Measurements from ENCODE around the gene KRT5.

KRT5 gene

DNA sequence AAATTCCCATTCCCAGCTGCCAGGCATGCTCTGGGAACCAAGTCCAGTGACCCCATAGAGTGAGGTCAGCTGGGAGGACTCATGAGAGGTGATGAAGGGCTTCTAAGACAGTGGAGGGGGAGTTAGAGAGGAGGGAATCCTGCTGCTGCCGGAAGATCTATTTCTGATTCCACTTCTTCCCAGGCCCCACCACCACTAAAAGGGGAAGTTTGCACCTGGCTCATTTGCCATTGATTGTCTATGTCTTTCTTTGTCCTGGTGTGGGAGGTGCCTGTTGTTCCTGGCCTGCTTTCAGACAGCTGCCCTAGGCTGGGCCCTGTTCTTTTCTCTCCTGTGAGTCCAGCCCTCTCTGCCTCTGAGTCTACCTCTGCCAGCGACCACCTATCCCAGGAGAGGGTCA lies 24.1 kb downstream of the KRT5 start:
- Histone ChIP-seq H3K27ac (replicated peaks) (no peak overlapping the region), H3K27me3 (ENCODE audit: insufficient read depth, poor library complexity, severe bottlenecking) (peaks cover 3% of the 10 kb centered on the region)
- no peak for DNase-seq (ENCODE audit: low read depth in 1 of 2, low spot score in 1 of 2)

GRCh38 chr12:52495389-52495788 lies 24.8 kb downstream of the KRT5 start:
- TF ChIP-seq POLR2AphosphoS5 (IDR thresholded peaks at IDR 0.05; ENCODE audit: low read depth) (no peak), CTCF (IDR thresholded peaks at IDR 0.05; ENCODE audit: insufficient read depth, low read length) (no peak), GABPA (IDR thresholded peaks at IDR 0.05; ENCODE audit: low read depth) (no peak), SPI1 (IDR thresholded peaks at IDR 0.05; ENCODE audit: borderline replicate concordance, low read depth) (no peak)
- TF ChIP-seq, protein P1, sequence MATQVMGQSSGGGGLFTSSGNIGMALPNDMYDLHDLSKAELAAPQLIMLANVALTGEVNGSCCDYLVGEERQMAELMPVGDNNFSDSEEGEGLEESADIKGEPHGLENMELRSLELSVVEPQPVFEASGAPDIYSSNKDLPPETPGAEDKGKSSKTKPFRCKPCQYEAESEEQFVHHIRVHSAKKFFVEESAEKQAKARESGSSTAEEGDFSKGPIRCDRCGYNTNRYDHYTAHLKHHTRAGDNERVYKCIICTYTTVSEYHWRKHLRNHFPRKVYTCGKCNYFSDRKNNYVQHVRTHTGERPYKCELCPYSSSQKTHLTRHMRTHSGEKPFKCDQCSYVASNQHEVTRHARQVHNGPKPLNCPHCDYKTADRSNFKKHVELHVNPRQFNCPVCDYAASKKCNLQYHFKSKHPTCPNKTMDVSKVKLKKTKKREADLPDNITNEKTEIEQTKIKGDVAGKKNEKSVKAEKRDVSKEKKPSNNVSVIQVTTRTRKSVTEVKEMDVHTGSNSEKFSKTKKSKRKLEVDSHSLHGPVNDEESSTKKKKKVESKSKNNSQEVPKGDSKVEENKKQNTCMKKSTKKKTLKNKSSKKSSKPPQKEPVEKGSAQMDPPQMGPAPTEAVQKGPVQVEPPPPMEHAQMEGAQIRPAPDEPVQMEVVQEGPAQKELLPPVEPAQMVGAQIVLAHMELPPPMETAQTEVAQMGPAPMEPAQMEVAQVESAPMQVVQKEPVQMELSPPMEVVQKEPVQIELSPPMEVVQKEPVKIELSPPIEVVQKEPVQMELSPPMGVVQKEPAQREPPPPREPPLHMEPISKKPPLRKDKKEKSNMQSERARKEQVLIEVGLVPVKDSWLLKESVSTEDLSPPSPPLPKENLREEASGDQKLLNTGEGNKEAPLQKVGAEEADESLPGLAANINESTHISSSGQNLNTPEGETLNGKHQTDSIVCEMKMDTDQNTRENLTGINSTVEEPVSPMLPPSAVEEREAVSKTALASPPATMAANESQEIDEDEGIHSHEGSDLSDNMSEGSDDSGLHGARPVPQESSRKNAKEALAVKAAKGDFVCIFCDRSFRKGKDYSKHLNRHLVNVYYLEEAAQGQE (IDR thresholded peaks at IDR 0.05; ENCODE audit: insufficient replicate concordance, low read depth) = no peak
- H3K27ac ChIP-seq (replicated peaks) = no peak overlapping the region
- H3K27me3 ChIP-seq (ENCODE audit: insufficient read depth, poor library complexity, severe bottlenecking) = peaks cover 3% of the 10 kb centered on the region
- H3K4me3 ChIP-seq (replicated peaks; ENCODE audit: insufficient read depth, low read length) = no peak overlapping the region
- DNase-seq (ENCODE audit: low read depth in 1 of 2, low spot score in 1 of 2) = no peak

More for the DNA sequence above, 24.1 kb downstream of the KRT5 start:
- TF ChIP-seq POLR2AphosphoS5 (IDR thresholded peaks at IDR 0.05; ENCODE audit: low read depth) (no peak), SPI1 (IDR thresholded peaks at IDR 0.05; ENCODE audit: borderline replicate concordance, low read depth) (no peak), GABPA (IDR thresholded peaks at IDR 0.05; ENCODE audit: low read depth) (no peak), CTCF (IDR thresholded peaks at IDR 0.05; ENCODE audit: insufficient read depth, low read length) (no peak)
- TF ChIP-seq, protein P1 (IDR thresholded peaks at IDR 0.05; ENCODE audit: insufficient replicate concordance, low read depth) = no peak
- no peak overlapping the region for H3K4me3 ChIP-seq (replicated peaks; ENCODE audit: insufficient read depth, low read length)

- DNase-seq (ENCODE audit: low read depth in 1 of 2, low spot score in 1 of 2) = no peak
- TF ChIP-seq GABPA (IDR thresholded peaks at IDR 0.05; ENCODE audit: low read depth) = no peak
- TF ChIP-seq, protein P1 (IDR thresholded peaks at IDR 0.05; ENCODE audit: insufficient replicate concordance, low read depth) = no peak
- TF ChIP-seq SPI1 (IDR thresholded peaks at IDR 0.05; ENCODE audit: borderline replicate concordance, low read depth) = no peak
- no peak for TF ChIP-seq POLR2AphosphoS5 (IDR thresholded peaks at IDR 0.05; ENCODE audit: low read depth)
- TF ChIP-seq CTCF (IDR thresholded peaks at IDR 0.05; ENCODE audit: insufficient read depth, low read length) = no peak
- H3K27ac ChIP-seq (replicated peaks) = no peak overlapping the region
These were observed 25.7 kb downstream of the KRT5 start for GRCh38 chr12:52494518-52494917.

More at GRCh38 chr12:52494518-52494917, 25.7 kb downstream of the KRT5 start:
- no peak overlapping the region for H3K4me3 ChIP-seq (replicated peaks; ENCODE audit: insufficient read depth, low read length)
- H3K27me3 ChIP-seq (ENCODE audit: insufficient read depth, poor library complexity, severe bottlenecking) = peaks cover 3% of the 10 kb centered on the region

All from HL-60 (cell line).